Keratinocyte (primary cell): ENCODE results near the gene CDC16. TPM values are rescaled to one million over a fixed set of nuclear protein-coding genes. Genes with fewer than 3 reads are reported as not detected.

Source experiments
- DNase-seq: peaks from one replicate; pipeline ENCODE4 v3.0.0-alpha.2; 2011; ENCODE audit warnings: low read depth, missing footprints, low spot score
- FAIRE-seq: peaks from 2 replicates; lab custom pipeline; 2011; peaks lifted over from hg19 to GRCh38; lab: Jason Lieb, UNC
- H2AFZ ChIP-seq: 2 replicates; pipeline ENCODE4 v1.6.0; 2012; ENCODE audit warnings: low read length, control low read depth, inconsistent platforms; ENCODE audit not compliant: control insufficient read depth
- H3K27ac ChIP-seq: 2 replicates; pipeline ENCODE4 v1.5.1; 2011; ENCODE audit warnings: low read length; ENCODE audit not compliant: control insufficient read depth, insufficient read depth
- H3K27me3 ChIP-seq: 3 replicates; pipeline ENCODE4 v1.6.0; 2011; ENCODE audit warnings: low read length; ENCODE audit not compliant: control insufficient read depth, insufficient read depth; ENCODE audit errors: extremely low read depth
- H3K36me3 ChIP-seq, 2 experiments: 2 replicates in 1 of 2; 3 replicates in 1 of 2; pipeline ENCODE4 v1.5.1; 2011; ENCODE audit warnings: low read length in 2 of 2, mild to moderate bottlenecking in 1 of 2; ENCODE audit not compliant: control insufficient read depth in 2 of 2, insufficient read depth in 2 of 2; ENCODE audit errors: extremely low read depth in 1 of 2
- H3K4me1 ChIP-seq: 3 replicates; pipeline ENCODE4 v1.5.1; 2011; ENCODE audit warnings: low read length; ENCODE audit not compliant: control insufficient read depth, insufficient read depth; ENCODE audit errors: extremely low read depth
- H3K4me2 ChIP-seq: 3 replicates; pipeline ENCODE4 v1.6.0; 2011; ENCODE audit warnings: low read depth, low read length; ENCODE audit not compliant: control insufficient read depth, insufficient read depth; ENCODE audit errors: extremely low read depth
- H3K4me3 ChIP-seq, 3 experiments: fragments of 200-600 bp in 1 of 3; sonication (generic) in 1 of 3; 2 replicates in 2 of 3; 3 replicates in 1 of 3; pipeline ENCODE4 v1.5.1; 2011 to 2016; ENCODE audit warnings: low read length in 3 of 3, mild to moderate bottlenecking in 3 of 3, control low read depth in 2 of 3, inconsistent platforms in 1 of 3, low read depth in 1 of 3, mixed read lengths in 1 of 3, mixed run types in 1 of 3, moderate library complexity in 1 of 3; ENCODE audit not compliant: control insufficient read depth in 2 of 3, insufficient read depth in 2 of 3; ENCODE audit errors: extremely low read depth in 1 of 3
- H3K79me2 ChIP-seq: 2 replicates; pipeline ENCODE4 v1.6.0; 2012; ENCODE audit warnings: low read length; ENCODE audit not compliant: control insufficient read depth, insufficient read depth
- H3K9ac ChIP-seq: 3 replicates; pipeline ENCODE4 v1.6.0; 2011; ENCODE audit warnings: low read length; ENCODE audit not compliant: control insufficient read depth, insufficient read depth; ENCODE audit errors: extremely low read depth
- H3K9me1 ChIP-seq: 3 replicates; pipeline ENCODE4 v1.6.0; 2011; ENCODE audit warnings: low read length; ENCODE audit not compliant: control insufficient read depth, insufficient read depth; ENCODE audit errors: extremely low read depth
- H3K9me3 ChIP-seq: 2 replicates; pipeline ENCODE4 v1.5.1; 2012; ENCODE audit warnings: low read depth, low read length; ENCODE audit not compliant: control insufficient read depth
- H4K20me1 ChIP-seq: 3 replicates; pipeline ENCODE4 v1.6.0; 2011; ENCODE audit warnings: low read length; ENCODE audit not compliant: control insufficient read depth, insufficient read depth; ENCODE audit errors: extremely low read depth
- CTCF ChIP-seq, 3 experiments: IDR thresholded peaks in 1 of 3; conservative IDR thresholded peaks in 1 of 3; optimal IDR thresholded peaks in 1 of 3; 2 replicates in 2 of 3; 3 replicates in 1 of 3; pipeline versions ENCODE3 to v1.5.1; 2011; ENCODE audit warnings: low read length in 3 of 3, mild to moderate bottlenecking in 3 of 3, moderate library complexity in 2 of 3, control low read depth in 1 of 3, inconsistent platforms in 1 of 3; ENCODE audit not compliant: insufficient read depth in 2 of 3; ENCODE audit errors: extremely low read depth in 1 of 3
- EZH2 ChIP-seq: IDR thresholded peaks from one replicate; pipeline ENCODE4 v1.6.1; 2012; ENCODE audit warnings: inconsistent platforms, mild to moderate bottlenecking, low read length, moderate library complexity
- dilution Hi-C: fragments of 300-500 bp; cut with MboI; formaldehyde crosslinking; loops from one replicate; pipeline ENCODE4 v1.7.0; 2020; ENCODE audit warnings: low sequenced_read_pairs; ENCODE audit not compliant: extremely low pct_ligation_motif_present
- polyA plus RNA-seq, 5 experiments: library from polyadenylated mRNA; depleted of rRNA in 3 of 5; stranded (reverse) in 3 of 5; stranded (forward) in 1 of 5; unstranded in 1 of 5; fragments of >200 nt; gene quantifications; 1 replicate in 1 of 5; 2 replicates in 3 of 5; 3 replicates in 1 of 5; pipeline versions ENCODE4 v1.2.1 to v1.2.3, GENCODE V29; 2011 to 2012; ENCODE audit warnings: missing spikeins in 2 of 5, low read depth in 1 of 5, low replicate concordance in 1 of 5

Gene CDC16
- polyA plus RNA-seq, 1 donor (not counting 4 experiments of a cell fraction or from before 2014, with no cell fraction given): 91.8 TPM

- Histone ChIP-seq H3K4me2 (peak overlapping the region; percentile 99), H2AFZ (no peak overlapping the region), H3K9me1 (no peaks in the 10 kb centered on the region), H3K27ac (peak overlapping the region; percentile 76), H4K20me1 (no peaks in the 10 kb centered on the region), H3K79me2 (peaks cover 25% of the 10 kb centered on the region), H3K36me3 (peaks cover 13 to 14% of the 10 kb centered on the region in 2 experiments), H3K4me3 (peak overlapping the region; percentile 79 to 94 (median 86)), H3K4me1 (peaks cover 5% of the 10 kb centered on the region), H3K9ac (peak overlapping the region; percentile 88), H3K27me3 (no peaks in the 10 kb centered on the region), H3K9me3 (no peaks in the 10 kb centered on the region)
- dilution Hi-C loops: no loop called here
- TF ChIP-seq CTCF (optimal IDR thresholded peaks at IDR 0.05 in 1 of 3, IDR thresholded peaks at IDR 0.05 in 1 of 3, conservative IDR thresholded peaks at IDR 0.05 in 1 of 3; ENCODE audit: extremely low read depth in 1 of 3, insufficient read depth in 2 of 3, low read length in 3 of 3) (no peak), EZH2 (no peak)
- FAIRE-seq (no peak), DNase-seq (no peak)
These were observed 1.5 kb downstream of the CDC16 start for GRCh38 chr13:114236227-114236626.

- FAIRE-seq (no peak), DNase-seq (no peak)
- Histone ChIP-seq H3K9ac (no peak overlapping the region), H4K20me1 (no peaks in the 10 kb centered on the region), H3K79me2 (peaks cover 26% of the 10 kb centered on the region), H3K36me3 (peaks cover 22% of the 10 kb centered on the region in 2 experiments), H3K4me1 (peaks cover 5% of the 10 kb centered on the region), H3K9me3 (no peaks in the 10 kb centered on the region), H3K27ac (no peak overlapping the region), H3K27me3 (no peaks in the 10 kb centered on the region), H3K4me3 (no peak overlapping the region), H3K4me2 (no peak overlapping the region), H3K9me1 (no peaks in the 10 kb centered on the region), H2AFZ (no peak overlapping the region)
- TF ChIP-seq EZH2 (no peak), CTCF (optimal IDR thresholded peaks at IDR 0.05 in 1 of 3, IDR thresholded peaks at IDR 0.05 in 1 of 3, conservative IDR thresholded peaks at IDR 0.05 in 1 of 3; ENCODE audit: extremely low read depth in 1 of 3, insufficient read depth in 2 of 3, low read length in 3 of 3) (no peak)
- dilution Hi-C loops: no loop called here
These were observed 2.9 kb downstream of the CDC16 start for GRCh38 chr13:114237415-114238112.
